Subcutaneous adipose tissue (tissue), 4 donors: Measurements from ENCODE around the gene PDHX. TPM values are rescaled to one million over a fixed set of nuclear protein-coding genes. Genes with fewer than 3 reads are reported as not detected.

ENCODE experiments used
- CTCF ChIP-seq: fragments of 450-650 bp; IDR thresholded peaks from one replicate; pipeline ENCODE4 v1.5.1; 2016; ENCODE audit warnings: low read depth, mild to moderate bottlenecking, control low read depth, antibody characterized with exemption, moderate library complexity
- small RNA-seq: library from RNA; depleted of rRNA; stranded (forward); fragments of <200 nt; gene quantifications from one replicate; pipeline ENCODE3, GENCODE V24; 2016
- total RNA-seq, 4 donors: library from RNA; depleted of rRNA; stranded (reverse); fragments of >200 nt; gene quantifications; one replicate each; pipeline ENCODE4 v1.1.0, GENCODE V29; 2016

PDHX gene
- total RNA-seq, 4 donors from 2014 or later: 34.8 to 52.0 (median 46.1) TPM

- no peak for TF ChIP-seq CTCF
Observed at GRCh38 chr11:35042913-35043312, 126.5 kb downstream of the PDHX start.

GRCh38 chr11:35043936-35044335 lies 127.5 kb downstream of the PDHX start:
- no peak for TF ChIP-seq CTCF

- no peak for TF ChIP-seq CTCF
Observed at GRCh38 chr11:35045236-35045820, 128.9 kb downstream of the PDHX start.

Small RNA genes within 50 kb of the gene (small RNA-seq; reads per million reads assigned to genes)
- 0.97 reads per million for gene MIR1343

Other genes starting within 250 kb of the PDHX start
- gene APIP, start 239 bp upstream of the PDHX start, total RNA-seq: 10 to 100 TPM; 36.9 to 62.8 (median 50.7) TPM
- 100 to 1,000 TPM; 103 to 438 (median 231) TPM for gene CD44, start 222.6 kb downstream of the PDHX start, total RNA-seq